OCI-LY1 (cell line): Measurements from ENCODE around the gene BCR.

Source experiments
- EZH2 ChIP-seq: fragments of 200-600 bp; sonication (generic), shearing (Covaris generic); IDR thresholded peaks from 2 replicates; pipeline ENCODE4 v1.8.0; 2017; ENCODE audit warnings: borderline replicate concordance, mixed run types, mild to moderate bottlenecking, antibody characterized with exemption, low read length, moderate library complexity, mixed read lengths
- TF ChIP-seq, protein P1 (sequence below): fragments of 200-600 bp; sonication (generic), shearing (Covaris generic); IDR thresholded peaks from 2 replicates; pipeline ENCODE4 v1.5.1; 2017; ENCODE audit warnings: mild to moderate bottlenecking, antibody characterized with exemption, low read length, moderate library complexity, mixed read lengths

DNA sequence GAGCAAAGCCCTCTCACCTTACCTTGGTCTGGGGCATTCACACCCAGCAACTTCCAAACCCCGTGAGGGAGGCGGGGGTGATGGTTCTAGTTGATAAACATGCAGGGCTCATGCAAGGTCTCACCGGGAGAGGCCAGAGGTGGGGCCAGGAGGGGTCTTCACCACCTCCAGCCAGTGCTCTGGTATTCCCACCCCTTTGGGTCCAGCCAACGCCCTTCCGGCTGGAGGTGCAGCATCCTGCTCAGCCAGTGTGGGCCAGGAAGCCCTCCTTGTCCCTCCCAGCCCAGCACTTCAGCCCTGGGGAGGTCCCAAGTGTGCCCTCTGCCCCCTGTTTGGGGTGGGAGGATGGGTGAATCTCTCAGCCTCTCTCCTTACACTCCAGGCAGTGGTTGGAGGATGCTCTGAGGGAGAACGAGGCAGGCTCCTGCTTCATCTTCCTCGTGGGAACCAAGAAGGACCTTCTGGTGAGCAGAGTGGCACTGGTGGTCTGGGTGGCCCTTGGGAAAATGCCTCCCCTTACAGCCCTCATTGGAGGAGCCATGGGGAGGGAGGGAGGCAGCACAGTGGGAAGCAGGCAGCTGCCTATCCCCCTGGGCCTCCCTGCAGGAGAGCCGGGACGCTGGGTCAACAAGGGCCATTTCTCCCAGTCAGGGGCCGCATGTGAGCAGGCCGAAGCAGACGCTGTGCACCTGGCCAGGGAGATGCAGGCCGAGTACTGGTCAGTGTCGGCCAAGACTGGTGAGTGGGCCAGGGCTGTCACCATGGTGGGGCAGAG lies 21.6 kb upstream of the BCR start:
- TF ChIP-seq EZH2, result no peak
- TF ChIP-seq, protein P1, sequence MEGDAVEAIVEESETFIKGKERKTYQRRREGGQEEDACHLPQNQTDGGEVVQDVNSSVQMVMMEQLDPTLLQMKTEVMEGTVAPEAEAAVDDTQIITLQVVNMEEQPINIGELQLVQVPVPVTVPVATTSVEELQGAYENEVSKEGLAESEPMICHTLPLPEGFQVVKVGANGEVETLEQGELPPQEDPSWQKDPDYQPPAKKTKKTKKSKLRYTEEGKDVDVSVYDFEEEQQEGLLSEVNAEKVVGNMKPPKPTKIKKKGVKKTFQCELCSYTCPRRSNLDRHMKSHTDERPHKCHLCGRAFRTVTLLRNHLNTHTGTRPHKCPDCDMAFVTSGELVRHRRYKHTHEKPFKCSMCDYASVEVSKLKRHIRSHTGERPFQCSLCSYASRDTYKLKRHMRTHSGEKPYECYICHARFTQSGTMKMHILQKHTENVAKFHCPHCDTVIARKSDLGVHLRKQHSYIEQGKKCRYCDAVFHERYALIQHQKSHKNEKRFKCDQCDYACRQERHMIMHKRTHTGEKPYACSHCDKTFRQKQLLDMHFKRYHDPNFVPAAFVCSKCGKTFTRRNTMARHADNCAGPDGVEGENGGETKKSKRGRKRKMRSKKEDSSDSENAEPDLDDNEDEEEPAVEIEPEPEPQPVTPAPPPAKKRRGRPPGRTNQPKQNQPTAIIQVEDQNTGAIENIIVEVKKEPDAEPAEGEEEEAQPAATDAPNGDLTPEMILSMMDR, result no peak
